C4-2B (cell line): ENCODE results near the gene ASZ1.

ENCODE experiments used
- H3K27ac ChIP-seq: fragments of 450-650 bp; 2 replicates; pipeline ENCODE4 v1.5.1; 2017
- ZFX ChIP-seq: fragments of 450-650 bp; IDR thresholded peaks from 2 replicates; pipeline ENCODE4 v1.6.1; 2017
- TF ChIP-seq, protein P1 (sequence below): fragments of 450-650 bp; conservative IDR thresholded peaks from 2 replicates; pipeline ENCODE4 v1.5.1; 2017; ENCODE audit warnings: mild to moderate bottlenecking

The ASZ1 gene

GRCh38 chr7:117401293-117402002 is 25.8 kb downstream of the ASZ1 start:
- TF ChIP-seq, protein P1, sequence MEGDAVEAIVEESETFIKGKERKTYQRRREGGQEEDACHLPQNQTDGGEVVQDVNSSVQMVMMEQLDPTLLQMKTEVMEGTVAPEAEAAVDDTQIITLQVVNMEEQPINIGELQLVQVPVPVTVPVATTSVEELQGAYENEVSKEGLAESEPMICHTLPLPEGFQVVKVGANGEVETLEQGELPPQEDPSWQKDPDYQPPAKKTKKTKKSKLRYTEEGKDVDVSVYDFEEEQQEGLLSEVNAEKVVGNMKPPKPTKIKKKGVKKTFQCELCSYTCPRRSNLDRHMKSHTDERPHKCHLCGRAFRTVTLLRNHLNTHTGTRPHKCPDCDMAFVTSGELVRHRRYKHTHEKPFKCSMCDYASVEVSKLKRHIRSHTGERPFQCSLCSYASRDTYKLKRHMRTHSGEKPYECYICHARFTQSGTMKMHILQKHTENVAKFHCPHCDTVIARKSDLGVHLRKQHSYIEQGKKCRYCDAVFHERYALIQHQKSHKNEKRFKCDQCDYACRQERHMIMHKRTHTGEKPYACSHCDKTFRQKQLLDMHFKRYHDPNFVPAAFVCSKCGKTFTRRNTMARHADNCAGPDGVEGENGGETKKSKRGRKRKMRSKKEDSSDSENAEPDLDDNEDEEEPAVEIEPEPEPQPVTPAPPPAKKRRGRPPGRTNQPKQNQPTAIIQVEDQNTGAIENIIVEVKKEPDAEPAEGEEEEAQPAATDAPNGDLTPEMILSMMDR = peak; percentile 41
- TF ChIP-seq ZFX = no peak
- no peak overlapping the region for H3K27ac ChIP-seq

DNA sequence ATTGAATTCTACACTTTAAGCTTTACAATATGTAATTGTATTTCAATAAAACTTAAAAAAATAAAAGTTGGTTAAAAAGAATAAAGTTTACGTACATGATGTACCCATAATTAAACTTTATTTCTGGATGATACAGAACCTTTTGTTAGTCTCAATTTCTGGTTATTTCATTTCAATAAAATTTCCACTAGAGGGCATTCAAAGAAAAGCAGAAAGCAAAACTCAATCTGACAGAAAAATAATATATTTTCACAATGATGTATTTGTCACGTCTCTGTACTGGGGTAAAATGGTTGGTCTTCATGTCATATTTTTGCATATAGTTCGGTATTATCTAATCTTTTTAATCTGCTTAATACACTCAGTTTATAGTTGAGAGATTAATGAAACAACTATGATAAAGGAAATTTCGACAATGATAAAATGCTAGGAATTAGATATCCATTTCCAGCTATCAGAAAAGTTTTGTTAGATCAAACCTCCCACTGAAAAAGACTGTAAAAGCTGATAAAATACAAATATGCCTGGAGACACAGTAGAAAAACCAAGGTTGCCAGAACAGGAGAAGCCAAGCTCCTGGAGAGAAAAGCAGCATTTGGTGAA is 27.4 kb downstream of the ASZ1 start:
- H3K27ac ChIP-seq = no peak overlapping the region
- TF ChIP-seq ZFX = no peak
- TF ChIP-seq, protein P1 = peak; percentile 90

GRCh38 chr7:117395743-117396142 is 31.6 kb downstream of the ASZ1 start:
- TF ChIP-seq, protein P1 = no peak
- no peak for TF ChIP-seq ZFX

GRCh38 chr7:117393781-117394180 is 33.5 kb downstream of the ASZ1 start:
- TF ChIP-seq, protein P1 = no peak
- no peak for TF ChIP-seq ZFX

More at GRCh38 chr7:117395743-117396142, 31.6 kb downstream of the ASZ1 start:
- H3K27ac ChIP-seq = no peak overlapping the region

DNA sequence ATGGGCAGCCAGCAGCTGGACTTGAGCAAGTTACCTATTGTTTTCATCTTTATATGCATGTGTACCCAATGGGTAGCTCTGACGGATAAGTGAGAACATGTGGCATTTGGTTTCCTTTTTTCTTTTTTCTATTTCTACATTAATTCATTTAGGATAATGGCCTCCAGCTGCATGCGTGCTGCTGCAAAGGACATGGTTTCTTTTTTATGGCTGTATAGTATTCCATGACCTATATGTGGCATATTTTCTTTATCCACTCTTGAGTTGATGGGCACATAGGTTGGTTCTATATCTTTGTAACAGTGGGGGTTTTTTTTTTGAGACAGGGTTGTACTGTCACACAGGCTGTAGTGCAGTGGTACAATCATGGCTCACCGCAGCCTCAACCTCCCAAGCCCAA is 37.4 kb downstream of the ASZ1 start:
- TF ChIP-seq, protein P1 = no peak
- TF ChIP-seq ZFX = no peak
- H3K27ac ChIP-seq = no peak overlapping the region

More at GRCh38 chr7:117393781-117394180, 33.5 kb downstream of the ASZ1 start:
- no peak overlapping the region for H3K27ac ChIP-seq

GRCh38 chr7:117386110-117386706 is 41.1 kb downstream of the ASZ1 start:
- H3K27ac ChIP-seq = no peak overlapping the region
- no peak for TF ChIP-seq ZFX
- TF ChIP-seq, protein P1 = peak; percentile 54
